ENCODE data around the gene TNFRSF12A. TPM values are rescaled to one million over a fixed set of nuclear protein-coding genes. Genes with fewer than 3 reads are reported as not detected.

The TNFRSF12A gene
- polyA plus RNA-seq, 2 of the 4 experiments (the other 2 are of a cell fraction) = 111 to 314 TPM

DNA sequence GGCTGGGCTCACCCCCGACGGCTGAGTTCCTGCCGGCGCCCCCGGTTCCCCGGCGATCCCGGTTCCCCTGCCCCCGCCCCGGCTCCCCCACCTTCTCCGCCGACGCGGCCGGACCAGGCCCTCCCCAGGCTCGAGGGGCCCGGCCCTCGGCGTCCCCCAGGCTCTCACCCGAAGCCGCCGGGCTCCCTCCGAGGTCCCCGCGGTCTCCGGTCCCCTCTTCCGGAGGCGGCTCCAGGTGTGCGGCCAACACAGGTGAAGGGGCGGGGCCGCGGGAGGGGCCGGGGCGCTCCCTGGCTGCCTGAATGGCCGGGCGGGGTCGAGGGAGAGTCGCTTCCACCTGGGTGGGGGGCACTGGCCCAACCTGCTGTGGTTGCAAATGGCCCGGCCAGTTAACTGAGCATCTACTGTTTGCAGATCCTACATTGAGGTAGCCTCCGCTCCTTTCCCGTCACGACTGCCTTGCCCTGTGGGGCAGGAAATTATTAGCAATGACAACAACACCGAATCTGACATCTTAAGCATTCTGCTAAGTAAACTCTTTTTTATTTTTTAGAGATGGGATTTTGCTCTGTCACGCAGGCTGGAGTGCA, 16.7 kb downstream of the TNFRSF12A start, which contains the start of gene BICDL2:
BICDL2 (minus strand) TSS at position 219 of the 590 bp plus-strand sequence. CDS start 1,448 bp downstream, outside the sequence.
- ATAC-seq (no peak), DNase-seq (ENCODE audit: low read depth in 1 of 2, low spot score in 1 of 2) (no peak), FAIRE-seq (no peak)
- H3K27ac ChIP-seq = peak within 1 kb of the TSS in 1 of 2 experiments; percentile 43; a peak in 2 of 6 replicates
- ChIA-PET CTCF (interaction anchor here (0.9 to 11.8 kb wide), 3 partner anchors 7 to 22 kb away, joined by 4 to 178 read pairs (median 6); no protein-coding TSS in a partner anchor), POLR2A (no interaction called here)
- peak within 1 kb of the TSS; percentile 30; the same call in 1 of the 3 replicates for H3K4me3 ChIP-seq
- 0 out of 3 replicates have a peak, but pooled peaks cover 4% of the 10 kb centered on the region for H3K4me1 ChIP-seq
- peak within 1 kb of the TSS; percentile 68 for H3K4me2 ChIP-seq
- WGBS (ENCODE audit: missing lambda C conversion rate) = 64% methylated on average over 11 of the region's 44 CpGs
- no peaks in the 10 kb centered on the region for H3K9me3 ChIP-seq
- TF ChIP-seq ZNF302 (CRISPR knock-in tag; IDR thresholded peaks at IDR 0.05) (no peak), POLR2AphosphoS2 (conservative IDR thresholded peaks at IDR 0.05; ENCODE audit: low read length) (no peak), CEBPB (IDR thresholded peaks at IDR 0.05) (no peak), FOSL2 (IDR thresholded peaks at IDR 0.05) (no peak), FOSL2 (CRISPR knock-in tag; IDR thresholded peaks at IDR 0.05) (no peak), TFCP2L1 (CRISPR knock-in tag; IDR thresholded peaks at IDR 0.05) (no peak), HOXB13 (CRISPR knock-in tag; IDR thresholded peaks at IDR 0.05; ENCODE audit: low read depth) (no peak), E2F6 (IDR thresholded peaks at IDR 0.05; ENCODE audit: borderline replicate concordance, low read depth) (no peak), PBX3 (IDR thresholded peaks at IDR 0.05) (no peak), POLR2A (IDR thresholded peaks at IDR 0.05; ENCODE audit: low read length) (no peak), JUNB (IDR thresholded peaks at IDR 0.05) (no peak), USF2 (IDR thresholded peaks at IDR 0.05) (no peak), FOXS1 (CRISPR knock-in tag; IDR thresholded peaks at IDR 0.05) (no peak), HOXA7 (CRISPR knock-in tag; IDR thresholded peaks at IDR 0.05) (no peak), MYC (IDR thresholded peaks at IDR 0.05; ENCODE audit: borderline replicate concordance, low read length) (no peak), RAD21 (conservative IDR thresholded peaks at IDR 0.05 in 1 of 2, IDR thresholded peaks at IDR 0.05 in 1 of 2) (no peak), RFX5 (IDR thresholded peaks at IDR 0.05) (no peak), RNF2 (IDR thresholded peaks at IDR 0.05; ENCODE audit: borderline replicate concordance, low read depth) (no peak), HES2 (IDR thresholded peaks at IDR 0.05) (no peak)

DNA sequence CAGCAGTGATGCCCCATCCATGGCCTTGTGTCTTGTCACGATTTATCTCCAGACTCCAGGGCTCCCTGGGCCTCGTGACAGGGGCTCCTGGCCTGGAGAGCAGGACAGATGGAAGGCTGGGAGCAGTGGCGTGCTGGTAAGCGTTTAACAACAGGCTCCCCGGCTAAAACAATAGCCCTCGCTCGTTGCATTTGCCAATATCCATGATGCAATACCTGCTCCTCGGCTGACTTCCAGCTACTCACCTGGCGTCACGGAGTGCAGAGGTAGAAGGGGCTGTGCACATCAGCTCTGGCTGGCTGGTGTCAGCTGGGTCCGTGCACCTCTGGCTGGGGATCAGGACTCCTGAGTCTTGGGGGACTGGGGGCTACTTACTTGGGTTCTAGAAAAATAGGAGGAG, 18.1 kb downstream of the TNFRSF12A start:
- no peaks in the 10 kb centered on the region for H3K9me3 ChIP-seq
- whole genome bisulfite sequencing (ENCODE audit: missing lambda C conversion rate) = 45% methylated on average over 11 of the region's 11 CpGs
- ChIA-PET CTCF (interaction anchor here (1.0 to 11.8 kb wide), 4 partner anchors 9 to 127 kb away, joined by 3 to 178 read pairs (median 7); no protein-coding TSS in a partner anchor), POLR2A (no interaction called here)
- ATAC-seq = peak in 1 of 2 experiments; percentile 1; a peak in 1 of 6 replicates
- no peak overlapping the region for H3K27ac ChIP-seq
- H3K4me2 ChIP-seq = no peak overlapping the region
- no peak overlapping the region for H3K4me3 ChIP-seq
- DNase-seq (ENCODE audit: low read depth in 1 of 2, low spot score in 1 of 2) = no peak
- FAIRE-seq = no peak
- TF ChIP-seq ZNF302 (CRISPR knock-in tag; IDR thresholded peaks at IDR 0.05) = no peak
- no peak for TF ChIP-seq POLR2AphosphoS2 (conservative IDR thresholded peaks at IDR 0.05; ENCODE audit: low read length)
- no peak for TF ChIP-seq FOSL2 (IDR thresholded peaks at IDR 0.05)
- no peak for TF ChIP-seq FOSL2 (CRISPR knock-in tag; IDR thresholded peaks at IDR 0.05)
- no peak for TF ChIP-seq HES2 (IDR thresholded peaks at IDR 0.05)
- TF ChIP-seq ESRRA (IDR thresholded peaks at IDR 0.05; ENCODE audit: borderline replicate concordance, low read length) = no peak
- TF ChIP-seq CBX2 (IDR thresholded peaks at IDR 0.05; ENCODE audit: borderline replicate concordance, low read depth) = no peak
- no peak for TF ChIP-seq CHD2 (IDR thresholded peaks at IDR 0.05; ENCODE audit: low read length, partially characterized antibody)
- no peak for TF ChIP-seq RFX5 (IDR thresholded peaks at IDR 0.05)
- H3K4me1 ChIP-seq = 0 out of 3 replicates have a peak, but pooled peaks cover 4% of the 10 kb centered on the region
